Large intestine (tissue), 3 donors: ENCODE results near the gene ALDH1A2. TPM values are rescaled to one million over a fixed set of nuclear protein-coding genes. Genes with fewer than 3 reads are reported as not detected.
"Not testable (repeated sequence)": the region's sequence is repeated elsewhere in the genome, so short reads cannot be mapped to it uniquely, and the experiment has no call there.

ENCODE experiments used
- DNase-seq, 2 donors: peaks; one replicate each; pipeline versions ENCODE4 v3.0.0 to v3.0.0-alpha.2; 2013
- H3K27ac ChIP-seq: one replicate; pipeline ENCODE4 v1.5.1; 2013; ENCODE audit warnings: low read length
- H3K27me3 ChIP-seq: 2 replicates; pipeline ENCODE4 v1.6.1; 2013; ENCODE audit warnings: low read length; ENCODE audit not compliant: control insufficient read depth, insufficient read depth
- H3K36me3 ChIP-seq: 2 replicates; pipeline ENCODE4 v1.6.1; 2013; ENCODE audit warnings: low read length; ENCODE audit not compliant: control insufficient read depth, insufficient read depth
- H3K4me1 ChIP-seq: one replicate; pipeline ENCODE4 v1.6.1; 2013; ENCODE audit warnings: low read length; ENCODE audit not compliant: control insufficient read depth, insufficient read depth
- H3K4me3 ChIP-seq: one replicate; pipeline ENCODE4 v1.5.1; 2013; ENCODE audit warnings: low read length
- H3K9me3 ChIP-seq: one replicate; pipeline ENCODE4 v1.6.1; 2013; ENCODE audit warnings: mild to moderate bottlenecking, low read depth, low read length, moderate library complexity; ENCODE audit not compliant: control insufficient read depth
- WGBS: methylation state at CpG from one replicate; pipeline ENCODE4 v1.1.5; 2013; ENCODE audit warnings: low lambda C conversion rate; ENCODE audit not compliant: insufficient coverage; 5-methylcytosine and 5-hydroxymethylcytosine counted together
- polyA plus RNA-seq: library from polyadenylated mRNA; unstranded; fragments of 120-200 nt; gene quantifications from one replicate; pipeline ENCODE4 v1.2.1, GENCODE V29; 2013

ALDH1A2 gene
- polyA plus RNA-seq, 1 donor = 13.7 TPM

GRCh38 chr15:58003810-58004209 is 61.7 kb downstream of the ALDH1A2 start:
- Histone ChIP-seq H3K36me3 (no peaks in the 10 kb centered on the region), H3K4me3 (no peak overlapping the region), H3K9me3 (no peaks in the 10 kb centered on the region), H3K27ac (no peak overlapping the region), H3K4me1 (no peaks in the 10 kb centered on the region), H3K27me3 (no peaks in the 10 kb centered on the region)
- 80% methylated on average over 1 of the region's 3 CpGs for WGBS
- no peak for DNase-seq

GRCh38 chr15:58002338-58003126 is 63.0 kb downstream of the ALDH1A2 start:
- Histone ChIP-seq H3K36me3 (no peaks in the 10 kb centered on the region), H3K4me3 (no peak overlapping the region), H3K27me3 (no peaks in the 10 kb centered on the region), H3K4me1 (no peaks in the 10 kb centered on the region), H3K27ac (no peak overlapping the region), H3K9me3 (no peaks in the 10 kb centered on the region)
- 60% methylated on average over 1 of the region's 6 CpGs for WGBS
- DNase-seq = no peak

DNA sequence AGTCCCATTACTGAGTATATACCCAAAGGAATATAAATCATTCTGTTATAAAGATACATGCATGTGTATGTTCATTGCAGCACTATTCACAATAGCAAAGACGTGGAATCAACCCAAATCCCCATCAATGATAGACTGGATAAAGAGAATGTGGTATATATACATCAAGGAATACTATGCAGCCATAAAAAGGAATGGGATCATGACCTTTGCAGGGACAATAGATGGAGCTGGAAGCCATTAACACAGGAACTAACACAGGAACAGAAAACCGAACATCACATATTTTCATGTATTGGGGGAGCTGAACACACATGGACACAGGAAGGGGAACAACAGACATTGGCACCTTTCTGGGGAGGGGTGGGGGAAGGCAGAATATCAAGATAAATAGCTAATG is 65.8 kb downstream of the ALDH1A2 start:
- not testable (repeated sequence) for H3K27ac ChIP-seq, H3K4me3 ChIP-seq, H3K27me3 ChIP-seq, DNase-seq, H3K4me1 ChIP-seq, H3K36me3 ChIP-seq, H3K9me3 ChIP-seq
- 100% methylated on average over 1 of the region's 2 CpGs for WGBS

GRCh38 chr15:57996561-57996960 is 69.0 kb downstream of the ALDH1A2 start:
- Histone ChIP-seq H3K36me3 (no peaks in the 10 kb centered on the region), H3K4me1 (no peaks in the 10 kb centered on the region), H3K4me3 (no peak overlapping the region), H3K9me3 (no peaks in the 10 kb centered on the region), H3K27me3 (no peaks in the 10 kb centered on the region), H3K27ac (no peak overlapping the region)
- WGBS = 100% methylated on average over 1 of the region's 1 CpG
- no peak for DNase-seq

GRCh38 chr15:57994221-57995049 is 71.1 kb downstream of the ALDH1A2 start:
- Histone ChIP-seq H3K27ac (no peak overlapping the region), H3K4me3 (no peak overlapping the region), H3K4me1 (no peaks in the 10 kb centered on the region), H3K9me3 (no peaks in the 10 kb centered on the region), H3K27me3 (no peaks in the 10 kb centered on the region), H3K36me3 (no peaks in the 10 kb centered on the region)
- WGBS = 40% methylated on average over 2 of the region's 3 CpGs
- no peak for DNase-seq

- H3K27ac ChIP-seq = no peak overlapping the region
- WGBS = 100% methylated on average over 1 of the region's 3 CpGs
- no peaks in the 10 kb centered on the region for H3K9me3 ChIP-seq
- H3K4me3 ChIP-seq = no peak overlapping the region
- H3K27me3 ChIP-seq = no peaks in the 10 kb centered on the region
- H3K36me3 ChIP-seq = no peaks in the 10 kb centered on the region
- no peaks in the 10 kb centered on the region for H3K4me1 ChIP-seq
- no peak for DNase-seq
Measured at GRCh38 chr15:57993409-57994145, 71.9 kb downstream of the ALDH1A2 start.

GRCh38 chr15:57992761-57993355 is 72.7 kb downstream of the ALDH1A2 start:
- no peak overlapping the region for H3K27ac ChIP-seq
- no peaks in the 10 kb centered on the region for H3K9me3 ChIP-seq
- H3K36me3 ChIP-seq = no peaks in the 10 kb centered on the region
- no peak for DNase-seq
- H3K4me3 ChIP-seq = no peak overlapping the region
- WGBS = 80% methylated on average over 2 of the region's 6 CpGs
- H3K4me1 ChIP-seq = no peaks in the 10 kb centered on the region
- no peaks in the 10 kb centered on the region for H3K27me3 ChIP-seq

DNA sequence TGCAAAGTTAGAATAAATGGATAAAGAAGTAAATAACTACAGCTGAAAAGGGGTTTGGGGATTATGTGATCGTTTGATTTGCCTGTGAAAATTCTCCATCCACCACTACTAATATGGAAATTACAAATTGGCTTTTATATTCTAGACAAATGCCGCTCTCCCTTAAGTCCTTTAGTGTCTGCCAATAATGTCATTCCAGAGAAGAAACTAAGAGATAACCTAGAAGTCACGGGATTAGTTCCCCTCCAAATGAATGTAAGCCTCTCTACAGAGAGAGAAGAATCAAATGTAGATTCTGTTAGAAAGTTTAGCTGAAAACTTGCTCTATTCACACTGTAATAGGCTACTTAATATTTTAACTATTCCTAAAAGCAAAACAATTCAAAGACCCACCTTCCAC is 92.0 kb downstream of the ALDH1A2 start:
- no peak overlapping the region for H3K4me3 ChIP-seq
- no peaks in the 10 kb centered on the region for H3K9me3 ChIP-seq
- no peaks in the 10 kb centered on the region for H3K4me1 ChIP-seq
- DNase-seq = no peak
- no peak overlapping the region for H3K27ac ChIP-seq
- 81% methylated on average over 2 of the region's 3 CpGs for WGBS
- no peaks in the 10 kb centered on the region for H3K27me3 ChIP-seq
- no peaks in the 10 kb centered on the region for H3K36me3 ChIP-seq

DNA sequence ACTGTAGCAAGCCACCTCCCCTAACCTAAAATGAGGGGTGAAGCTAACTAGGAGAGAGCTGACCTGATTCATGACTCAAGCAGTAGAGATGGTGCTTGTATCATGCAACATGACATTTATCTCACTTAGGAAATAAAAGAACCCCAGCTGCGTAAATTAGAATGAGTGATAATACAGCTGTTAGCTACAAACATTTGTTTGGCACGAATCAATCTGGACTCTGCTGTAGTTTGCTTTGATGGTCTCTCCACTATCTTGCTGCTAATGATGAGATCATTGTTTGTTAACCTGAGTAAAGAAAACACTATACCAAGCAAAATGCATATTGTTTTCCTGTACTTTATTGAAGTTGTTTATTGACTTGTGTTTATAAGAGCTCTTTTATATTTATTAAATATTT is 92.6 kb downstream of the ALDH1A2 start:
- Histone ChIP-seq H3K36me3 (no peaks in the 10 kb centered on the region), H3K9me3 (no peaks in the 10 kb centered on the region), H3K27ac (no peak overlapping the region), H3K4me3 (no peak overlapping the region), H3K4me1 (no peaks in the 10 kb centered on the region), H3K27me3 (no peaks in the 10 kb centered on the region)
- DNase-seq = no peak
- 20% methylated on average over 1 of the region's 2 CpGs for WGBS

- H3K27ac ChIP-seq = no peak overlapping the region
- DNase-seq = no peak
- no peaks in the 10 kb centered on the region for H3K9me3 ChIP-seq
- H3K36me3 ChIP-seq = no peaks in the 10 kb centered on the region
- H3K4me1 ChIP-seq = no peaks in the 10 kb centered on the region
- no peak overlapping the region for H3K4me3 ChIP-seq
- H3K27me3 ChIP-seq = no peaks in the 10 kb centered on the region
Measured at GRCh38 chr15:57969996-57970395, 95.5 kb downstream of the ALDH1A2 start.
